CD4-positive, CD25-positive, alpha-beta regulatory T cell (primary cell): ENCODE measurements around the gene IGFALS. TPM values are rescaled to one million over a fixed set of nuclear protein-coding genes. Genes with fewer than 3 reads are reported as not detected.
"Not testable (repeated sequence)": the region's sequence is repeated elsewhere in the genome, so short reads cannot be mapped to it uniquely, and the experiment has no call there.

ENCODE experiments used
- ATAC-seq, 2 donors: fragments of 150-1000 bp; cut with Tn5 transposase; one replicate each; pipeline ENCODE4 v1.10.0; 2021; ENCODE audit warnings: low read depth in 2 of 2, moderate number of reproducible peaks in 2 of 2, moderate library complexity in 1 of 2
- DNase-seq, 3 donors: peaks; one replicate each; pipeline versions ENCODE4 v3.0.0 to v3.0.0-alpha.2; 2012 to 2022; ENCODE audit warnings: mixed read lengths in 1 of 3
- H3K27ac ChIP-seq: one replicate; pipeline ENCODE4 v1.7.0; 2013; ENCODE audit warnings: mild to moderate bottlenecking, low read length; ENCODE audit not compliant: insufficient read depth, poor library complexity, severe bottlenecking
- H3K27me3 ChIP-seq: one replicate; pipeline ENCODE4 v1.7.0; 2013; ENCODE audit warnings: low read length; ENCODE audit not compliant: control insufficient read depth, insufficient read depth
- H3K36me3 ChIP-seq: one replicate; pipeline ENCODE4 v1.7.0; 2013; ENCODE audit warnings: mild to moderate bottlenecking, low read length, moderate library complexity; ENCODE audit not compliant: control insufficient read depth, insufficient read depth
- H3K4me1 ChIP-seq: 2 replicates; pipeline ENCODE4 v1.7.0; 2013; ENCODE audit warnings: mild to moderate bottlenecking, low read length; ENCODE audit not compliant: insufficient read depth, control insufficient read depth, poor library complexity, severe bottlenecking
- H3K4me3 ChIP-seq: one replicate; pipeline ENCODE4 v1.7.0; 2013; ENCODE audit warnings: low read depth, mild to moderate bottlenecking, low read length, moderate library complexity
- H3K9me3 ChIP-seq, 2 experiments: 1 replicate in 1 of 2; 2 replicates in 1 of 2; pipeline ENCODE4 v1.7.0; 2013; ENCODE audit warnings: low read length in 2 of 2, mild to moderate bottlenecking in 1 of 2, moderate library complexity in 1 of 2; ENCODE audit not compliant: control insufficient read depth in 2 of 2
- H3K27ac Mint-ChIP-seq, 3 donors: one replicate each; pipeline ENCODE4 v1.8.0; 2020 to 2022; ENCODE audit warnings: mild to moderate bottlenecking in 3 of 3, mixed read lengths in 3 of 3, moderate library complexity in 2 of 3
- H3K27me3 Mint-ChIP-seq: one replicate; pipeline ENCODE4 v1.8.0; 2022; ENCODE audit warnings: mild to moderate bottlenecking, mixed read lengths
- H3K36me3 Mint-ChIP-seq: one replicate; pipeline ENCODE4 v1.8.0; 2020; ENCODE audit warnings: mixed read lengths
- H3K4me1 Mint-ChIP-seq, 4 donors: one replicate each; pipeline ENCODE4 v1.8.0; 2020 to 2022; ENCODE audit warnings: mixed read lengths in 4 of 4, mild to moderate bottlenecking in 1 of 4
- H3K4me3 Mint-ChIP-seq, 4 donors: one replicate each; pipeline ENCODE4 v1.8.0; 2020 to 2022; ENCODE audit warnings: mild to moderate bottlenecking in 4 of 4, mixed read lengths in 4 of 4, moderate library complexity in 3 of 4
- H3K9me3 Mint-ChIP-seq, 7 donors: one replicate each; pipeline ENCODE4 v1.8.0; 2020 to 2022; ENCODE audit warnings: mixed read lengths in 7 of 7, mild to moderate bottlenecking in 3 of 7, moderate library complexity in 2 of 7
- polyA plus RNA-seq, 4 donors: library from polyadenylated mRNA; unstranded; fragments of 300-500 nt; fragmentation: Illumina TruSeq; gene quantifications; one replicate each; pipeline ENCODE4 v1.2.3, GENCODE V29; 2021
- total RNA-seq: library from RNA; stranded (reverse); gene quantifications from one replicate; pipeline ENCODE4 v1.2.3, GENCODE V29; 2022

Gene IGFALS
- total and polyA plus RNA-seq, 5 donors from 2014 or later = 0.24 to 0.84 TPM; not detected in 3

GRCh38 chr16:1799263-1799662 is 5.8 kb upstream of the IGFALS start:
- not testable (repeated sequence) for ATAC-seq, H3K27me3 Mint-ChIP-seq, H3K4me3 Mint-ChIP-seq

DNA sequence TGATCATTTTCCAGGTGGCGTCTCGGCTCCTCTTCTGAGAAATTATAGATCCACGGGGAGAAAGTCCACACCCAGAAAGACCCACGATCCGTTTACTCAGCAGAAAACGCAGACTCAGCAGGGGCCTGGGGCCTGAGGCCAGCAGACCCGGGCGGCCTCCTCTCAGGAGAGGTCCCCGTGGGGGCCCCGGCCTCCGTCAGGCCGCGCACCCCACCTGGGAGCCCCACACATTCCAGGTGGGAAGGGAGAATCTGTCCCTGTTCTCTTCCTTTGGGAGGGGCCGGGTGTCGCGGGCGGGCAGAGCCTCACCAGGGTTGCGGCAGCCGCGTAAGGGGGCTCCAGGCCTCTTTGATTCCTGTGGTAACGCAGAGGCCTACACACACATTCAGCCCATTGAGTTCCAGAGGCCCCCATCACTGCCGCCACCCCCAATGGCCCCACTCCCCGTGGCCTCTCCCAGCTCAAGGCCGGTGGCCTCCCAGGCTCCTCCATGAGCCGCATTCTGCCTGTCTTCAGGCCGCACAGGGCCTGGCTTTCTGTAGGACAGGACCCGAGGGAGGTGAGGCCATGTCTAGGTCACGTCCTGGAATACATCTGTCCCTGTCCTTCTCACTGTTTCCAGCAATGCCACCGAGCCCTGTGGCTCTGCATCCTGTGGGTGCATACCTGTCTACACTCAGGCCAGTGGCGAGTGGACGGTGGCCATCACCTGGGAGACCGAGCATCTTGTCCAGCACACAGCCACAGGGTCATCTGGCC is 1.6 kb upstream of the IGFALS start:
- Mint-ChIP-seq H3K27ac (no peak overlapping the region), H3K9me3 (peaks cover 0 to 13% (median 2%) of the 10 kb centered on the region in 7 donors), H3K36me3 (peaks cover 3% of the 10 kb centered on the region), H3K4me3 (no peak overlapping the region), H3K27me3 (no peaks in the 10 kb centered on the region), H3K4me1 (peaks cover 0 to 2% (median 0%) of the 10 kb centered on the region in 4 donors)
- Histone ChIP-seq H3K4me1 (no peaks in the 10 kb centered on the region), H3K36me3 (no peaks in the 10 kb centered on the region), H3K27me3 (no peaks in the 10 kb centered on the region), H3K27ac (no peak overlapping the region), H3K9me3 (peaks cover 3 to 15% of the 10 kb centered on the region in 2 experiments), H3K4me3 (no peak overlapping the region)
- no peak for DNase-seq
- ATAC-seq = no peak

More at GRCh38 chr16:1799263-1799662, 5.8 kb upstream of the IGFALS start:
- not testable (repeated sequence) for H3K27ac Mint-ChIP-seq, H3K4me3 ChIP-seq, H3K27ac ChIP-seq, H3K4me1 Mint-ChIP-seq, H3K36me3 ChIP-seq, H3K4me1 ChIP-seq, H3K27me3 ChIP-seq, DNase-seq, H3K36me3 Mint-ChIP-seq
- peaks cover 0 to 17% (median 2%) of the 10 kb centered on the region in 7 donors for H3K9me3 Mint-ChIP-seq
- peaks cover 3 to 15% of the 10 kb centered on the region in 2 experiments for H3K9me3 ChIP-seq

DNA sequence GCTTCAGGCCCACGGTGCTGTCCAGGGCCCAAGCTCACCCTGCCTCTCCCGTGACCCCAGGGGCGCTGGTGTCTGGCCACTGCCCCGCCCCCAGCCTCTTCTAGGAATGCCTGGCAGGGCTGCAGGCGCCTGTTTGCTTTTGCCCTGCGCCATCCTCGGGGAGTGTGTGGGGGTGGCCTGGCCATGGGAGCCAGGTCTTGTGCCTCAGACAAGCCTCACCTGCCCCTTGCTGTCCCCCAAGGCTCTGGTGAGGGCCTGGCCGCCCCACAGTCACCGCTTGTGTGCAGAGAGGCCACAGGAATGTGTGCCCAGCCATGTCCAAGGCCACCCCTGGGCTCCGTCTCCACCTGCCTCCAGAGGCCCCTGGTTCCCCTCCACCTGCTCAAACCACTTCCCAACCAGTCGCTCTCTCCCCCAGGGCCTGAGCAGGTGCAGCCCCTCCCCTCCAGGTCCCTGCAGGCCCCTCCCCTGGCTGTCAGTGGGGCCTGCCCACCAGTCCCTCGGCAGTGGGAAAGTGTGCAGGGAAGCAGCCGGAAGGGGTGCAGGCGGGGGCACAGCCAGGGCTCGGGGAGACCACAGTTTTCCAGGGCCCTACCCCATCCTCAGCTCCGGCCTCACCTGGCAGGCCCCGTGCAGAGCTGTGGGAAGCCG is 841 bp upstream of the IGFALS start:
- Histone ChIP-seq H3K27ac (no peak overlapping the region), H3K9me3 (peaks cover 0 to 9% of the 10 kb centered on the region in 2 experiments), H3K4me3 (no peak overlapping the region), H3K4me1 (no peaks in the 10 kb centered on the region), H3K27me3 (no peaks in the 10 kb centered on the region), H3K36me3 (no peaks in the 10 kb centered on the region)
- peaks cover 0 to 2% (median 0%) of the 10 kb centered on the region in 4 donors for H3K4me1 Mint-ChIP-seq
- H3K27ac Mint-ChIP-seq = no peak overlapping the region
- ATAC-seq (no peak), DNase-seq (no peak)
- no peaks in the 10 kb centered on the region for H3K27me3 Mint-ChIP-seq
- no peak overlapping the region for H3K4me3 Mint-ChIP-seq
- peaks cover 3% of the 10 kb centered on the region for H3K36me3 Mint-ChIP-seq
- H3K9me3 Mint-ChIP-seq = peaks cover 0 to 9% (median 2%) of the 10 kb centered on the region in 7 donors

DNA sequence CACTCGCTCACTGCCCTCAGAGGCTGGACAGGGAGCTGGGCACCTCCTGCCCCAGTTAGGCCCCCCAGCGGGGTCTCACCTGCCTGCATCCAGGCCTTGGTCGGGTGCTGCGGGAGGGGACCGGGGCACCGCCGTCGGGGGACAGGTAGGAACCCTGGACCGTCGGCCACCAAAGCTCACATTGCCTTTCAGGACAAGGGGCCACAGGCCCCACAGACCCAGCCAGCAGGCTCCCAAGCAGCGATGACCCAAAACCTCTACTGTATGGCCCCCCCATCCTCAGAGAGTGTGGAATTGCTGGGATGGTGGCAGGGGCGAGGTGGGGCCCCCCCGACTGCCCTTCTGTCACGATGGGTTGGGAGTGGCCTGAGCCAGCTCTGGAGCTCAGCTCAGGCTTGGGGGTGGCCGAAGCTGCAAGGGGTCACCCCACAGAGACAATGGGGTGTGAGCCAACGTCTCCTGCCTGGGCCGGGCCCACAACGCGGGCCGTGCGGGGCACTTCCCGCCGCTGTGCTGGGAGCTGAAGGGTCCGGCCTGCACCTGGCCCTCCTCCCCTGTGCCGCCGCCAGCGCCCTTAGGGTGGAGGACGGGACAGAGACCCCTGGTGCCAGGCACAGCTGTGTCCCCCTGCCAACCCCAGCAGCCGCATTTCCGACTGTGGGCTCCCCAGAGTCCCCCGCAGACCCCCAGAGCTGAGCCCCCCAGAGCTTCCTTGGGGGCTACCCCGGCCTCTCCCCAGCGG is 498 bp downstream of the IGFALS start:
- H3K27ac ChIP-seq = no peak overlapping the region
- DNase-seq = no peak
- Mint-ChIP-seq H3K27me3 (no peaks in the 10 kb centered on the region), H3K4me1 (peaks cover 0 to 5% (median under 1%) of the 10 kb centered on the region in 4 donors), H3K4me3 (no peak overlapping the region), H3K27ac (no peak overlapping the region), H3K36me3 (peaks cover 4% of the 10 kb centered on the region), H3K9me3 (peaks cover 0 to 6% (median 0%) of the 10 kb centered on the region in 7 donors)
- no peaks in the 10 kb centered on the region for H3K4me1 ChIP-seq
- no peak overlapping the region for H3K4me3 ChIP-seq
- H3K9me3 ChIP-seq = peaks cover 0 to 4% of the 10 kb centered on the region in 2 experiments
- H3K36me3 ChIP-seq = peaks cover 7% of the 10 kb centered on the region
- no peak for ATAC-seq
- no peaks in the 10 kb centered on the region for H3K27me3 ChIP-seq

DNA sequence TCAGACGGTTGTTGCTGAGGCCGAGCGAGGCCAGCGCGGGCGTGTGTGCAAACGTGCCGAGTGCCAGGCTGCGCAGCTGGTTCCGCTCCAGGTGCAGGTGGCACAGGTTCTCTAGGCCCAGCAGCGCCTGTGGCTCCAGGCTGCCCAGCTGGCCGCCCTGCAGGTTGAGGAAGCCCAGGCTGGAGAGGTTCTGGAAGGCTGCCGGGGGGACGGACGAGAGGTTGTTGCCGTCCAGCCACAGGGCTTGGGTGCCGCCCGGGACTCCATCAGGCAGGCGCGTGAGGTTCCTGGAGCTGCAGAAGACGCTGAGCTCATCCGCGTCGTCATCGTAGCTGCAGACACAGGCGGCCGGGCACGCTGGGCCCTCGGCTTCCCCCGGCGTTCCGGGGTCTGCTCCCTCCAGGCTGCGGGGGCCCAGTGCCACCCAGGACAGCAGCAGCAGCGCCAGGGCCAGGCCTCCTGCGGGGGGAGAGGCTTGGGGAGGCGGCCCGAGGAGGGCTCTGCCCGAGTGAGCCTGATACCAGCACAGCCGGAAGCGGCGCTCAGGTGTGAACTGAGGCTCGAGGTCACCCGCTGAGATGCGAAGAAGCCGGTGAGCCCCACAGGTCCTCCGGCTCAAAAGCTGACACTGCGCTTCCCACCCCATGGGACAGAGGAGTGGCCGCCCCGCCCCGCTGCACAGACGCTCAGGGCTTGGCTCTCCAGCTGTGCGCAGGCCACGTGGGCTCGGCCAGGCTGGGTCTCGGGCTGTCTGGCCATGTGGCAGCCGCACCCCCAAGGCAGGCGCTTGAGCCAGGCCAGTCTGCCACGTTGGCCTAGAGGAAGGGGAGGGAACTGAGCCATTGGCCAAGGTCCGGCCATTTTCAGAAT is 1.3 kb downstream of the IGFALS start:
- DNase-seq (no peak), ATAC-seq (no peak)
- Histone ChIP-seq H3K27me3 (no peaks in the 10 kb centered on the region), H3K36me3 (peaks cover 12% of the 10 kb centered on the region), H3K27ac (no peak overlapping the region), H3K9me3 (no peaks in the 10 kb centered on the region), H3K4me3 (no peak overlapping the region), H3K4me1 (no peaks in the 10 kb centered on the region)
- Mint-ChIP-seq H3K9me3 (peaks cover 0 to 2% (median 0%) of the 10 kb centered on the region in 7 donors), H3K27me3 (no peaks in the 10 kb centered on the region), H3K36me3 (peaks cover 4% of the 10 kb centered on the region), H3K4me1 (peaks cover 0 to 5% (median under 1%) of the 10 kb centered on the region in 4 donors), H3K4me3 (no peak overlapping the region), H3K27ac (no peak overlapping the region)

GRCh38 chr16:1791256-1791942 is 2.1 kb downstream of the IGFALS start:
- Mint-ChIP-seq H3K9me3 (no peaks in the 10 kb centered on the region), H3K4me1 (peaks cover 0 to 5% (median under 1%) of the 10 kb centered on the region in 4 donors), H3K27ac (no peak overlapping the region), H3K4me3 (no peak overlapping the region), H3K36me3 (peaks cover 4% of the 10 kb centered on the region), H3K27me3 (no peaks in the 10 kb centered on the region)
- Histone ChIP-seq H3K36me3 (peaks cover 18% of the 10 kb centered on the region), H3K4me3 (no peak overlapping the region), H3K9me3 (no peaks in the 10 kb centered on the region), H3K27ac (no peak overlapping the region), H3K27me3 (no peaks in the 10 kb centered on the region), H3K4me1 (no peaks in the 10 kb centered on the region)
- DNase-seq (no peak), ATAC-seq (no peak)
